Fibroblast of skin of right quadriceps (primary cell): ENCODE data around the gene SERPINB12.

Source experiments
- DNase-seq: peaks from one replicate; pipeline ENCODE4 v3.0.0-alpha.2; 2013

The SERPINB12 gene, protein sequence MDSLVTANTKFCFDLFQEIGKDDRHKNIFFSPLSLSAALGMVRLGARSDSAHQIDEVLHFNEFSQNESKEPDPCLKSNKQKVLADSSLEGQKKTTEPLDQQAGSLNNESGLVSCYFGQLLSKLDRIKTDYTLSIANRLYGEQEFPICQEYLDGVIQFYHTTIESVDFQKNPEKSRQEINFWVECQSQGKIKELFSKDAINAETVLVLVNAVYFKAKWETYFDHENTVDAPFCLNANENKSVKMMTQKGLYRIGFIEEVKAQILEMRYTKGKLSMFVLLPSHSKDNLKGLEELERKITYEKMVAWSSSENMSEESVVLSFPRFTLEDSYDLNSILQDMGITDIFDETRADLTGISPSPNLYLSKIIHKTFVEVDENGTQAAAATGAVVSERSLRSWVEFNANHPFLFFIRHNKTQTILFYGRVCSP

DNA sequence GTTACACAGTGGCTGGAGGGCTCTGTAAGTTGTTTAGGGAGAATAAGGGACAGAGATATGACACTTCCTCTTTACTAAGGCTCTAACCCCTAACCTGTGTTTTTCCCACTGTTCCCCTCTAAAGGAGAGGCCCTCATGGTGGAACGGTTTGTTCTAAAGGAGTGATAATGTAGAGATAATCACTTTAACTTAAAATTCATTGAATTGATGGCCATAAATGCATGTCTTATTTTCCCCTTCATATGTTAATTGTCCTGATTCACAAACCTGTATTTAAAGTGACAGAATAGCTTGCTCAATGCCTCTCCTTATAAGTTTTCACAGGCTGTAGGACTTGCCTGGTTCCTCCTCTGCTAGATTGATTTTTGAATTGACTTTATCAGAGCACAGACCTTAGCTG, at the start of gene SERPINB12:
Gene SERPINB12 (plus strand): TSS at position 301 of the 400 bp plus-strand sequence. CDS start 13,791 bp downstream, outside the sequence.
- DNase-seq, result no peak

DNA sequence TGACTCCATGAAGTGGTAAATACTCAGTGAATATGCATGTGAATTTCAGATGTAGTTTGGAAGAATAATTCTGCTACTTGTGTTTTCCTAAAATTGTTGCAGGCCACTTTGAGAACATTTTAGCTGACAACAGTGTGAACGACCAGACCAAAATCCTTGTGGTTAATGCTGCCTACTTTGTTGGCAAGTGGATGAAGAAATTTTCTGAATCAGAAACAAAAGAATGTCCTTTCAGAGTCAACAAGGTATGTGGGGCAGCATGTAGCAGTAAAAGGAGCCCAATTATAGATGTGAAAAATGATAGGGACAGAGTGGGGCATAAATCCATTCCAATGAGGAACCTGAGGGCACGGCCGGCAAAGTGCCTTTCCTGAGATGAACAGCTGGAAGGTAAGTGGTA, 49.3 kb upstream of the SERPINB12 start:
- no peak for DNase-seq

DNA sequence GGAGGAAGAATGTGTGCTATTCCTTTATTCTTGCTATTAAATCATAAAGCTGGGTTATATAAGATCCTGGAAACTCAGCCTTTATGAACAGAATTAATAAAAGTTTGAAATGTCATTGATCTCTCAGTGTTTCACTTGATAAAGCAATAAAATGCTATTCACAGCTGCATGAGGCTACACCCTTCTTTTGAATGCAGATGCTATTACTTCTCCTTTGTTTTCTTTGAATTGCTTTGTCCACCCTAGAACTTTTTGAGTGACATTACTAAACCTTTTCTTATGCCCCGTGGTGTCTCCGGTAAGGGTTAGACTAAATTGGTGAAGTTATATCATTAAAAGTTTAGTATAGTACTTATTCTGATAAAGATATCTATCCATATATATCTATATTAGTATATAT, 46.5 kb upstream of the SERPINB12 start:
- no peak for DNase-seq

DNA sequence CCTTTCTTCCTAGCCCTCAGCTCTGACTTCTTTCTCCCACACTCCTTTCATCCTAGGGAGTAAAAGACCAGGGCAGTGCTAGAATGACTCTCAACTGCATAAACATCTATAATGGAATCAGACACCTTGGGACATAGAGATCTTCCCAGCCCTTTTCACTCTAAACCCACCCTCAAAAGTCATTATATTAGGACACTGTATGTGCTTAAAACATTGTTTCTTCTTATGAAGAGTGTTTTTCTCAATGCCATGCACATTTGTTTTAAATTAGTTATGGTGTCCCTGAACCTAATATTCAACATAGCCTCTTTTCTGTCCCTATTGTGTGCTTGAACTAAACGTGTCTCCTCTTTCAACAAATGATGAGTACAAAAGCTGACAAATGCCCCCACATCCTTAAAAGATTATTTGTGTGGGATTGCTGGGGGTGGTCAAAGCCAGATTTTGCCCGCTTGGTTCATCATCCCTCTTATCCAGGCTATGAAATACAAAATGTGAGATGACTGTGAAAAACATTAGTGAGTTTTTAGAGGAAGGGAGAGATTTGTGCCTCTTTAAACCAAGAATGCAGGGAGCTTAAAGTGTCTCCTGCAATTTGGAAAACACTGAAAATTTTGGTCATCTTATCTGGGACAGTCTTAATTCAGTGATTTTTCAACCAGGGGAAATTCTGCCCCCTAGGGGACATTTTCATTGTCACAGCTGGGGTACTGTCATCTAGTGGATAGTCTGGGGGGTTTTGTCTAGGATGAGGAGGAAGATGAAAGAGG, 36.4 kb upstream of the SERPINB12 start:
- peak; percentile 31 for DNase-seq

DNA sequence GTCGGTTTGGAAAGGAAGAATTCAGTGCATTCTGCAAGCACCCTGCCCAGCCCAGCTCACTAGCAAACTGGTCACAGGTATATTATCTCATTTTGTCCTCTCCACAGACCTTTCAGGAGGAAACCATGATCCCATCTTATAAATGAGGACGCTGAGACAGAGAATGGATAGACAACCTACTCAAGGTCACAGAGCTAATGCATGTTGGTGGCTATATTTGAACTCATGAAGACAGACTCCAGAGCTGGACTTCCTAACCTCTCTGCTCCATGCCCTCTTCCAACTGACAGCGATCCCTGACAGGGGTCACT, 35.9 kb upstream of the SERPINB12 start:
- no peak for DNase-seq

DNA sequence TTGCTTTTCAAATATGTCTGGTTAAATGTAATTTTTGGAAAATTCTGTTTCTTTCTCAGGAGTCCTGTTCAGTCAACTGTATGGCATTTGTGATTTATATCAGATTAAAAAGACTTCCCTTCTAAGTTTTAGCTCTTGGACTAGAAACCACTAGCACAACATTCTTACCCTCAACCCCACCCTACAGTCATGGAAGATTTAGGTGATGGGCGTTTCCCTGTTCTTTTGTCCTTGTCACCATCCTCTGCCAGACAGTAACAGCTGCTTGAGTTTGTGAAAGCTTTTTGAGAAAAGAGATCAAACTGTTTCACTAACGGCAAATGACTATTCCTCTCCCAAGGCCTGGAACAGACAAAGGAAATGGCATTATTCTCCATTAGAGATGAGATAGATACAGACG, 33.6 kb upstream of the SERPINB12 start:
- no peak for DNase-seq

DNA sequence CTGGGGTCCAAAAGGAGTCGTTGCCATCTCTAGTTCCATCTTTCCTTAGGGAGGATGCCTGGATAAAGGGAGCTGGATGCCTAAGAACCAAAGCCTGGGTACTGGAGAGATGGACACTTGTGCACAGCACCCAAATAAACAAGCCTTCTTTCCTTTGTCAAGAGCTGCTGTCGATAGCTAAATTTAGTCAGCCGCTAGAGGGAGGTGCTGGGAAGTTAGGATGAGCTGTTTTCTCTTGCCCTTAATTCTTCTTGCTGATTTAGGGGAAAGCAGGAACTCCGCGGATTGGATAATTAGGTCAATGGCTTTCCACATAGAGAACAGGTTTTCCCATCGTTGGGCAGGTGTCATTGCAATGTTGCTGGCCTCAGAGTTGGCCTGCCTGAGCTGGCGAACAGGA, 30.9 kb upstream of the SERPINB12 start:
- DNase-seq, result peak; percentile 56

DNA sequence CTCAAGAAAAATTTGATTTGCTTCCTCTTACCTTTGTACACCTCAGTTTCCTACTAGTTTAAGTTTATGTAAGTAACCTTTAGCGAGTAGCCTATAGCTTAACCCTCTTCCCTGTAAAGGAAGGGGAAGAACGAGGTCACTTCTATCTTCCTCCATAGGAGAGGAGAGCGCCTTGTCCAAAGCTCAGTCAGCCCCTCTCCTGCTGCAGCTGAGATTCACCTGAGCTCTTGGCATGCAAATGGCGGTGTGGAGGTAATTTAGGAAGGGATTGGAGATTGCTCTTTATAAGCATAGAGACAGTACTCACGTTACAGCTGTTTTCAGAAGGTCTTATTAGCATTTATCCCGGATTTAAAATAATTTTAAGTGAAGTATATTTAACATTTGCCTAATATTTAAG, 27.8 kb upstream of the SERPINB12 start:
- DNase-seq, result no peak

DNA sequence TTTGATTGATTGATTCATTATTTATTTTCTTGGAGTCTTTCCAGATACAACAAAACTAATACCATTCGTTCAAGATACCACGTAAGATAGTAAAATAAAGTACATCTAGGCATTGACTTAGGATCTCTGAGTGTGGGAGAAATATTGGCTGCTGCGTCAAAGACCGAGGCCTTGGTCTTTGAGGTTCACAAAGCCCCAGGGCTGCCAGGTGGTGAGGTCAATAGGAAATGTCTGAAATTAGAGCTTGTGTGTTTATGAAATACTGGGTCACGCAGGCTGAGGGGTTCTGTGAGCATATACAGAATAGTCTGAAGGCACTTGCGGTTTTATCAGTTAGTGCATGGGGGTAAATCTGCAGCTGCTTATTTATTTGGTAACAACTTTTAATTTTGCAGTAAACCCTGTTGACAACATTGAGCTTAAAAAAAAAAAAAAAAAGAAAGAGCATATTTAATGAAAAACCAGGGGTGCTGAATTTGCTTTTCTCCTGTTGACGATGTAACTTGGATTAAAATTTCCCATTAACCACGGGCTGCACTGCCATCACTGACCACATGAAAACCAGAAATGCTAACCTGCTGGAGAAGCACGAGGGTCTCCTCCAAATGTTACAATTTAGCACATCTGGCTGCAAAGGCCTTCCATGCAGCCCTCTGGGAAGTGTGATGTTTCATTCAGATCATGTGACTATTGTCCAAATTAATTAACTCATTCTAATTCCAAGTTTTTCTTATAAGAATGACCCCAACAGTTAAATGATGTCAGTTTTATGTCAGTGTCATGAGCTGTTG, 27.1 kb upstream of the SERPINB12 start:
- no peak for DNase-seq

DNA sequence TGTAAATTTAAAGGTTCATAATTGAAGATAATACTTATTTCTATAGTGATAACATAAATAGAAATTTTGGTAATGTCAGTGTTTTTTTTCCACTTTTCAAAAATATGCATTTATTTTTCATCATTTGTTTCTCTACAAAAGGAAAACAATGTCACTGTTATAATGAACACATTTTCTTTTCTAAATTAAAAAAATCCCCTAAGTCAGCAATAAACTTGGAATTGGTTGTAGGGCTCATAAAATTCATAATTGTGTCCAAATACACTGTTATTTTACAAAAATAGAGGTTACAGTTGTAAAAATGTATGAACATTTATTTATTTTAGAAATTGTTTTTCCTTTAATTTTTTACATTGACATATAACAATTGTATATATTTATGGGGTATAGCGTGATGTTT, 26.4 kb upstream of the SERPINB12 start:
- DNase-seq, result no peak

DNA sequence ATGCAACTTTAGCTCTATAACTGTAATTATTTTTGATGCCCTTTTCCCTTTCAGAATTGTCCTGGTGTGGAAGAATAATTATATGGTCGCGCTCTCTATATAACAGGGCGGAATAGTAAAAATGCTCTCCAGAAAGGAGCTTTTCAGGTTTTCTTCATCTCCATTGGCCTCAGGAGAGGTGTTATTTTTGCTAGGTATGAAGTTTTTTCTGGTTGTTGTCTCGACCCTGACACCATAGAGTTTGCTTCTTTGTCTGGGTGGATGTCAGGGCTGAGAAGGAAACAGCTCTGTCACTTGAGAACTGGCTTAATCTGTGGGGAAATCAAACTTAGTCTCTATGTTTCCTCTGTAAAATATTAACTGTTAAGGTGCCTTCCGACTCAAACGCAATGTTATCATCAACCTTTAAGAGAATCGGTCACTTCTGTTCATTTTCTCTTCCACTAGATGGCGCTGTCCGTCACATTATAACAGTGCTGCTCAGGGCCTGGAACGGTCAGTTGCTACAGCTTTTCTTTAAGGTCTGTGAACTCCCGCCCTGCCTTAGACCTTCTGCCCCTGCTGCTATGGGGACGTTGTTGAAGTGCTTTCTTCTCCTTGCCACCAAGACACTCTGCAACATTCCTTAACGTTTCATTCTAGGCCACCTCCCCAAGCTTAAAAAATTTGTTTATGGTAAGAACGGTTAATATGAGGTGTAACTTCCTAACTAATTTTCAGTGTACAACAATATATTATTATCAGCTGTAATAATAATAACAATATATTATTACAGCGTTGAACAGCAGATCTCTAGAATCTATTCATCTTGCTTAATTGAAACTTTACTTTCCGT, 23.8 kb upstream of the SERPINB12 start:
- DNase-seq, result peak; percentile 76

DNA sequence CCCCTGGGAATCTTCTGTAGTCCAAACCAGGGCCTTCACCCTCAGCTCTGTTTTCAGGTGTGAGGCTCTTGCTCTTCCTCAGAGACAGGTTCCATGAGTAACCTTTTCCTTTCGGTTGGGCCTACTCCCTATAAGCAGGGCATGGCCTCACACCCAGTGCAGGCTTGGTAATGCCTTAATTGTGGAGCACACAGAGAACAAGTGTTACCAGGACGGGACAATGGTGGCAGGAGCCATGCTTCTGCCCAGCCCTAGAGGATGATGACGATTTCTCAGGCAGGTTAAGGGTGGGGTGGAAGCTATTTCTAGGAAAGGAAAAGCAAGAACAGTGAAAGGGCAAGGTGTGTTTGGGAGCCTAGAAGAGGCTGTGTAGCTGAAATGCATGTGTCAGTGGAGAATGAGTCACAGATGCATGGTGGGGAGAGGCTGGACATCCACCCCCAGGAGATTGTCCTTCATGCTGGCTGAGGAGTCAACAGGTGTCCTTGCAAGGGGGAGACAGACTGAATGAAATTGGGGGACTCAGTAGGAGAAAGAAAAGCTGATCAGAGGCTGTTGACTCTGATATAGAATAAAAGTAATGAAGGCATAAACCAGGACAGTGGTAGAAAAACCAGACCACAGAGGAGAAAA, 22.0 kb upstream of the SERPINB12 start:
- no peak for DNase-seq

DNA sequence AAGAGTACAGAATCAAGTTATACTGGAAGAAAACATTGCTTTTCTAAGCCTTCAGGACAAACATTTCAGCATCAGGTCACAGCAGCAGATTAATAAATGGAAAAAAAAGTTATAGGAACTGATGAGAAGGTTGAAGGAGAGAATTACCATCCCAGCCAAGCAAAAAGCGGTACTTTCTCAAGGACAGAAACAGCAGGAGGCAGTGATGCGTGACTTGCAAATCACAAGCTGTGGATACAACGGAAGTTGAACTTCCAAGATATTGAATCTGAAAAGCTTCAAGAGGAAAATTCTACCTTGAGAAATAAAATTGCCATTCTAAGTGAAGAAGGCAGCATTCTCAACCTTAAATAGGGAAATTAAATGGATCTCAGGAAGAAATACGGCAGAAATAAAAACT, 18.5 kb upstream of the SERPINB12 start:
- peak; percentile 13 for DNase-seq

DNA sequence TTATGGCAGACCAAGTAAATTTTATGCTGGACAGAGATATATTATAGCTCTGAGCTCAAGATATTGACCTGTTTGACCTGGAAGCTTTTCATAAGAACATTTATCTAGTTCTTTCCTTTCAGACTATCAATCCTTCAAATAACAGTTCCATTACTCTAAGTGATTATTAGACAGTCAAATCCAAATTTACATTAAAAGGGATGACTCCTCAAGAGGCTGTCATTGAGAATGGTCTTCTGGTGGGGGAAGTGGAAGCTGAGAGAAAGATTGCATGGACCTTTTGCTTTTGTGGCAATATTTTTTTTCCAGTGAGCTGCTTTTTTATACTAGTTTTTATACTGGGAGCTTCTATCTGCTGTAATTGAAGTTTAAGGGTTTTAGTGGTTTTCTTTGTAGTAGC, 14.9 kb upstream of the SERPINB12 start:
- DNase-seq, result no peak

DNA sequence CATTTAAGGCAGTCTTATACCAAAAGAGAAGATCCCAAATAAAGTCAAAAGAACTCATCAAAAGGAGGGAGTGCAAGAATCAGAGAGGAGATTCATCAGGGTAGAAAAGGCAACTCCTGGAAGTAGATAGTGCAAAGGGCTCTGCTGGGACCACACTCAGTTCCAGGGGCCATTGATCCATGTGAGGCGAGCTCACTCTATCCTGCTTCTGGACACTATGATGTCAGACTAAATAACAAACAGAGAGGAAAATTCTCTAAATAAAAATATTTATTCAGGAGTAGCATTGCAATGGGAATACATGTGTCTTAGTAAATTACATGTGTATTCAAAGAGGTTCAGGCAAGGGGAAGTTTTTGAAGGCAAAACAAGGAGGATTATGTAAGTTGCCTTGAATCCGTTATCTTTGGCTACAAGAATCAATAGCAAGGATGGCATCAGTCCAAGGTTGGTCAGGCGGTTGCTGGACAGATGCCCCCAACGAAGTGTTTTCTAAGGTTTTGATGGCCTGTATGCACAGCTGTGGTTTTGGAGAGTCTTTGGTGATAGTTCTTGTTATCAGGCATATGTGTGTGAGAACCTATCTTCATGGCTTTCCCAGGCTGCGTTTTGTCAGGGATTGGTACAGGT, 13.2 kb upstream of the SERPINB12 start:
- no peak for DNase-seq

DNA sequence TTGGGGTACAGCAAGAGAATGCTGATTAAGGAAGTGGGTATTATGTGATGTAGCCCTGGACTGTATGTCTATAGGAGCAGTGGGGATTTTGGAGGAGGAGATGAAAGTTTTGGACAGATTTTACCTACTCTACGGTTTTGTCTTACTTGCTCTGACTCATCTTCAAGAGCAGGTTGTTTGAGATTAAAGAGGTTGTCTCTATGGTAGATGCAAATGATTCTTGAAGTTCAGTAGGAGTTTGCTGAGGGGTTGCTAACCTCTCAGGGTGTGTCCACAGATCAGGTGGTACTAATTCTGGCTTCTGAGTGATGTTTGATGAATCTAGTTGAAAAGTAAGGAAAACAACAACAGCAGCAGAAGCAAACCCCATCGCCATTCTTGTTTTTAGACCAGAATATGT, 9.7 kb upstream of the SERPINB12 start:
- DNase-seq, result no peak

DNA sequence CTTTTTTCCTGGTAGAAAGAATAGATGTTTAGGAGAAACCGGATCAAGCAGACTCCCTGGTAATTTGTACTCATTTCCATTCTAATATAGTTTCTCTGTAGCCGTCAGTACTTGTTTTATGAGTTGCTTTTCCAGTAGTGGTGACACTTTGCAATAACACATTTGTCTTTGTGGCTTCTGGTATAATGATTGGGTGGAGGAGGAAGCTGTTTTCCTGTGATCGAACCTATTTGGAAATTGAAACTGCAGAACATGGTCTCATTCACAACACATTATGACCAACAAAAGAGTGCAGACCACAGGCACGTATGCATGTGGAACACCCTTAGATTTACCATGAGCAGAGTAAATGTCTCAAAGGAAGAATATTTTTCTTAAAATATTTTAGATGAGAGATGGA, 7.6 kb upstream of the SERPINB12 start:
- no peak for DNase-seq

DNA sequence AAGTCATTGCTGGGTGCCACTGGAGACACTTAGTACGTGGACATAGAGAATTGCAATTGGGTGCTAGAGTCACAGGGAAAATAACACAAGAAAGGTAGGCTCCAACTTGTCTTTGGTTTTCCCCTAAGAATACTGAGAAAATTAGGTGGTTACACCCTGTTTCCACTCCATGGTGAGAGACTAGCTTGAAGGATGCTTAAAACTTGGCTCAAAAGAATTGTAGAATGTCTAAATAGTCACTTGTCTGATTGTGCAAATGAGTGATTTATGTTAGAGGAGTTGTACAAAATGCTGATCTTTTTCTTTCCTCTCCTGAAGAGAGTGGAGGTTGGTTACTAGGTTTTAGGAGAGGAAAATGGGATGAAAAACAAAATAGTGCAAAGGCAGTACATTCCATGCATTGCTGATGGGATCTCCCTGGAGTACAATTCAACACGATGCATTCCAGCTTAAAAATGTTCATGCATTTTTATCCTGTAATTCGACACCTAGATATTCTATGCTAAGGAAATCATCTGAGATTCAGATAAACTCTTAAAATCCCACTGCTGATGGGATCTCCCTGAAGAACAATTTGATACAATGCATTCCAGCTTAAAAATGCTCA, 2.2 kb upstream of the SERPINB12 start:
- peak; percentile 89 for DNase-seq

DNA sequence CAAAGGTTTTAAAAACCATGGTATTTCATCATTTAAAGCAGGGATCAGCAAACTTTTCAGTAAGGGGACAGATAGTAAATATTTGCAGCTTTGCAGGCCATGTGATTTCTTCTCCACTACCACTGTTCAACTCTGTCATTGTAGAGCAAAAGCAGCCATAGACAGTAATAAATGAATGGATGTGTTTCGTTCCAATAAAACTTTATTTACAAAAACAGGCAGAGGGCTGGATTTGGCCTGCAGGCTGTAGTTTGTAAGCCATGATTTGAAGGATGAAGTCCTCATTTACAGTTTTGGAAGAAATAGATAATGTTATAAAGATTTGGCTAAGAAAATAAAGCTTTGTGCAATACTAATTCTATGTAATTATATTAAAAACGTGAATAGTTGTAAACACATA, 1.8 kb downstream of the SERPINB12 start:
- no peak for DNase-seq

DNA sequence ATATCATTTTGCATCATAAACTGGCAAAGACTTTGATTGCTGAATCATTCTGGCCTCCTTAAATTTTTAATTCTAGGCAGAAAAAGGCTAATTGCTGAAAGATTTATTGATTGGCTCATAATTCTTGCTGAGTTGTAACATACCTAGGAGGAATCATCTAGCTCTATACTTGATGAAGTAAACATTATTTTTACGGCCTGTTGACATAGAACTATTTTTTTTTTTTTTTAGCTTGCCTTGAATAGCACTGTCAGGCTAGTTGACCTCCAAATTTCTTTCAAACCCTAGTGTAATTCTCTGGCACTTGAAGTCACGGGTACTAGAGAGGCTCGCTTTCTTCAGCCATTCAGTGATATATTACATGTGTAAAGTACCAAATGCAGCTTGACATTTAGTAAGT, 2.8 kb downstream of the SERPINB12 start:
- DNase-seq, result peak; percentile 76

DNA sequence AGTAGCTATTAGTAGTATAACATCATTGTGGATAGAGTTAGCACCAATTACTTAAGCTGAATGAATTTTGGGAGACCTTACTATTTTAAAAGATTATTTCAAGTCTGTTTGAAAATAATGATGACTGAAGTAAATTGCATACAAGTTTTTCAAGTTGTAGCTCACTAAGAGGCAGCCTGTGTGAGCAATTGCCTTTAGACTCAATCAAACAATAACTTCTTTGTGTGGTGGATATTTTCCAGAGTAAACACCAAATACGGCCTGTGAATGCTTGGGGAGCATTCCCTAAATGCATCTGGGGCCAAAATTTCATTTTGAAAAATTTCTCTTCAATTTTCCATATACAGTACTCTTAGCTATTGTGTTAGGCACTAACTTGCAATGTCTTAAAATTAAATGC, 7.9 kb downstream of the SERPINB12 start:
- no peak for DNase-seq
